Astrocyte (in vitro differentiated cells and primary cell): ENCODE results near the gene MS4A4A.

Experiments used
- CTCF ChIP-seq: IDR thresholded peaks from 2 replicates; pipeline ENCODE4 v1.5.1; 2011; ENCODE audit warnings: low read depth, mild to moderate bottlenecking, inconsistent platforms, low read length, moderate library complexity; ENCODE audit not compliant: insufficient read depth
- EZH2 ChIP-seq: IDR thresholded peaks from 2 replicates; pipeline ENCODE4 v1.6.1; 2012; ENCODE audit warnings: mild to moderate bottlenecking, low read length, inconsistent platforms; ENCODE audit not compliant: insufficient read depth

GRCh38 chr11:60263402-60263801, 17.1 kb upstream of the MS4A4A start:
- TF ChIP-seq CTCF: no peak
- no peak for TF ChIP-seq EZH2
